ENCODE data around the gene EXOC4.

- no peak for TF ChIP-seq CTCF (conservative IDR thresholded peaks at IDR 0.05; ENCODE audit: low read length)
- no peak for TF ChIP-seq EZH2phosphoT487 (IDR thresholded peaks at IDR 0.05; ENCODE audit: borderline replicate concordance)
These were observed 39.8 kb downstream of the EXOC4 start for GRCh38 chr7:133292631-133293030.
